ENCODE data around the gene DNMBP. TPM values are rescaled to one million over a fixed set of nuclear protein-coding genes. Genes with fewer than 3 reads are reported as not detected.

Gene DNMBP
- total and polyA plus RNA-seq, 2 experiments from 2014 or later: 13.9 to 18.2 TPM

DNA sequence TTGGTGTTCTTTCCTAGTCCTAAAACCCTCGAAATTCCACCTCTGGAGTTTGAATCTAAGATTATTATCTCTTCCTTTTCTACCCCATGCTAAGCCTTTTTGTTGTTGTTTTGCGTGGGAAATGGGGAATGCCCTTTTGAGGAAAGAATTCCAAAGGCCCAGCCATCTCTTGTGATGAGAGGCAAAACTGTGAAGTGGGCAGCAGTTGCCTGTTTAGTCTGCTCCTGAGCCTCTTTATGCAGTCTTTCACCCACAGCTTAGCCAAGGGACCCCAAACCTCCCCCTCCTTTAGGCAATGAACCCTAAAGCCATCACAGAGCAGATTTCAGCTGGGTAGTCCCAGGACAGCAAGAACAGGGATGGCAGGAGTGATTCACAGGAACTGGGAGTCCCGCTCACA, 95.5 kb downstream of the DNMBP start:
- no peaks in the 10 kb centered on the region for H3K9me2 ChIP-seq (replicated peaks; ENCODE audit: insufficient read depth)
- H3K4me2 ChIP-seq: peak overlapping the region; percentile 64
- H3K27ac ChIP-seq: peak overlapping the region; percentile 33
- no peak overlapping the region for H2AFZ ChIP-seq
- no peak overlapping the region for H3K4me3 ChIP-seq
- TF ChIP-seq, protein P1, sequence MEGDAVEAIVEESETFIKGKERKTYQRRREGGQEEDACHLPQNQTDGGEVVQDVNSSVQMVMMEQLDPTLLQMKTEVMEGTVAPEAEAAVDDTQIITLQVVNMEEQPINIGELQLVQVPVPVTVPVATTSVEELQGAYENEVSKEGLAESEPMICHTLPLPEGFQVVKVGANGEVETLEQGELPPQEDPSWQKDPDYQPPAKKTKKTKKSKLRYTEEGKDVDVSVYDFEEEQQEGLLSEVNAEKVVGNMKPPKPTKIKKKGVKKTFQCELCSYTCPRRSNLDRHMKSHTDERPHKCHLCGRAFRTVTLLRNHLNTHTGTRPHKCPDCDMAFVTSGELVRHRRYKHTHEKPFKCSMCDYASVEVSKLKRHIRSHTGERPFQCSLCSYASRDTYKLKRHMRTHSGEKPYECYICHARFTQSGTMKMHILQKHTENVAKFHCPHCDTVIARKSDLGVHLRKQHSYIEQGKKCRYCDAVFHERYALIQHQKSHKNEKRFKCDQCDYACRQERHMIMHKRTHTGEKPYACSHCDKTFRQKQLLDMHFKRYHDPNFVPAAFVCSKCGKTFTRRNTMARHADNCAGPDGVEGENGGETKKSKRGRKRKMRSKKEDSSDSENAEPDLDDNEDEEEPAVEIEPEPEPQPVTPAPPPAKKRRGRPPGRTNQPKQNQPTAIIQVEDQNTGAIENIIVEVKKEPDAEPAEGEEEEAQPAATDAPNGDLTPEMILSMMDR (IDR thresholded peaks at IDR 0.05; ENCODE audit: poor library complexity): no peak
- TF ChIP-seq EZH2 (IDR thresholded peaks at IDR 0.05; ENCODE audit: borderline replicate concordance) (no peak), EZH2phosphoT487 (IDR thresholded peaks at IDR 0.05; ENCODE audit: low read depth, severe bottlenecking, unreplicated experiment) (no peak)
- H4K20me1 ChIP-seq (ENCODE audit: insufficient read depth, poor library complexity, severe bottlenecking): peaks cover 7% of the 10 kb centered on the region
- DNase-seq (ENCODE audit: low spot score): no peak
- H3K4me1 ChIP-seq (ENCODE audit: insufficient read depth): peaks cover 19% of the 10 kb centered on the region
- no peaks in the 10 kb centered on the region for H3K9me3 ChIP-seq (ENCODE audit: low read depth)
- no peaks in the 10 kb centered on the region for H3K36me3 ChIP-seq (replicated peaks; ENCODE audit: insufficient read depth, low read depth)
- WGBS (ENCODE audit: low lambda C conversion rate, missing lambda C conversion rate): 55% methylated on average over 3 of the region's 3 CpGs
- peaks cover 93% of the 10 kb centered on the region for H3K79me2 ChIP-seq
- no peaks in the 10 kb centered on the region for H3K27me3 ChIP-seq

DNA sequence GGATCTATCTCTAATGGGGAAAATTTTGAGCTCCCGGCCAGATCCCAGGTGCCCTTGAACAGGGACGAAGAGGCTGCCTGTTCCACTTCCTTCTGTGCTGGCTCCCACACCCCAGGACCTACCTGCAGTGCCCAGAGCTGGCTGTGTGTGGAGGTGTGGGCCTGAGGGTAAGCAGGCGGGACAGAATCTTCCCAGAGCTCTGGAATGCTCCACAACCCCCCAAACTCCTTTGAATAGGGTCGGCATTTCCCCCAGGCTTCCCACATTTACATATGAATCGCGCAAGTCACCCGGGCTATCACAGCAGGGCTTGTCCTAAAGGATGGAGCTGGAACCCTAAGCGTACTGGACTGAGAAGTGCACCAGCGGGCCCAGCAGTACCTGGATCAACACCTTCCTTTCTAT, 95.9 kb downstream of the DNMBP start:
- H3K36me3 ChIP-seq (replicated peaks; ENCODE audit: insufficient read depth, low read depth): no peaks in the 10 kb centered on the region
- peak; percentile 45 for DNase-seq (ENCODE audit: low spot score)
- H3K9me3 ChIP-seq (ENCODE audit: low read depth): no peaks in the 10 kb centered on the region
- H3K4me2 ChIP-seq: peak overlapping the region; percentile 64
- whole genome bisulfite sequencing (ENCODE audit: low lambda C conversion rate, missing lambda C conversion rate): 34% methylated on average over 9 of the region's 9 CpGs
- peaks cover 93% of the 10 kb centered on the region for H3K79me2 ChIP-seq
- peak overlapping the region; percentile 33 for H3K27ac ChIP-seq
- no peaks in the 10 kb centered on the region for H3K9me2 ChIP-seq (replicated peaks; ENCODE audit: insufficient read depth)
- no peak overlapping the region for H2AFZ ChIP-seq
- H3K4me3 ChIP-seq: no peak overlapping the region
- H3K4me1 ChIP-seq (ENCODE audit: insufficient read depth): peaks cover 19% of the 10 kb centered on the region
- peaks cover 7% of the 10 kb centered on the region for H4K20me1 ChIP-seq (ENCODE audit: insufficient read depth, poor library complexity, severe bottlenecking)
- no peaks in the 10 kb centered on the region for H3K27me3 ChIP-seq
- TF ChIP-seq EZH2 (IDR thresholded peaks at IDR 0.05; ENCODE audit: borderline replicate concordance): no peak
- no peak for TF ChIP-seq EZH2phosphoT487 (IDR thresholded peaks at IDR 0.05; ENCODE audit: low read depth, severe bottlenecking, unreplicated experiment)
- TF ChIP-seq, protein P1 (IDR thresholded peaks at IDR 0.05; ENCODE audit: poor library complexity): peak; percentile 31

DNA sequence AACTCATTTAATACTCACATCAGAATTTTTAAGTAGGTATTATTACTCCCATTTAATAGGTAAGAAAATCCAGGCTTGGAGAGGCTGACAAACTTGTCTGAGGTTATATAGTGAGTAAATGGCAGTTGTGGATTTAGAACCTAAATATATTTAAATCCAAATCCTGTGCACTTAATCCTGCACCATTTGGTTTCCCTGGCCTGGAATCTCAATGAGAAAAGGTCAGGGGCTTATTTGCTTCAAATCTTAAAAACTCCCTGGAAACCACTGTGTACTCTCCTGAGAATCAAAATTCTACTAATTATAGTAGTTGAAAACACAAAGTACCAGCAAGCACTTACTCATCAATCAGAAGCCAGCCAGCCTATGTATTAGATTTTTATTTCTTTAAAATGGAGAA, 97.7 kb downstream of the DNMBP start:
- no peak overlapping the region for H3K4me2 ChIP-seq
- no peak for TF ChIP-seq EZH2 (IDR thresholded peaks at IDR 0.05; ENCODE audit: borderline replicate concordance)
- TF ChIP-seq, protein P1 (IDR thresholded peaks at IDR 0.05; ENCODE audit: poor library complexity): no peak
- H3K36me3 ChIP-seq (replicated peaks; ENCODE audit: insufficient read depth, low read depth): no peaks in the 10 kb centered on the region
- H4K20me1 ChIP-seq (ENCODE audit: insufficient read depth, poor library complexity, severe bottlenecking): peaks cover 7% of the 10 kb centered on the region
- H3K4me1 ChIP-seq (ENCODE audit: insufficient read depth): peaks cover 10% of the 10 kb centered on the region
- H3K9me2 ChIP-seq (replicated peaks; ENCODE audit: insufficient read depth): no peaks in the 10 kb centered on the region
- H3K27me3 ChIP-seq: no peaks in the 10 kb centered on the region
- no peak overlapping the region for H3K4me3 ChIP-seq
- DNase-seq (ENCODE audit: low spot score): no peak
- H2AFZ ChIP-seq: no peak overlapping the region
- peaks cover 80% of the 10 kb centered on the region for H3K79me2 ChIP-seq
- no peak overlapping the region for H3K27ac ChIP-seq
- no peaks in the 10 kb centered on the region for H3K9me3 ChIP-seq (ENCODE audit: low read depth)

DNA sequence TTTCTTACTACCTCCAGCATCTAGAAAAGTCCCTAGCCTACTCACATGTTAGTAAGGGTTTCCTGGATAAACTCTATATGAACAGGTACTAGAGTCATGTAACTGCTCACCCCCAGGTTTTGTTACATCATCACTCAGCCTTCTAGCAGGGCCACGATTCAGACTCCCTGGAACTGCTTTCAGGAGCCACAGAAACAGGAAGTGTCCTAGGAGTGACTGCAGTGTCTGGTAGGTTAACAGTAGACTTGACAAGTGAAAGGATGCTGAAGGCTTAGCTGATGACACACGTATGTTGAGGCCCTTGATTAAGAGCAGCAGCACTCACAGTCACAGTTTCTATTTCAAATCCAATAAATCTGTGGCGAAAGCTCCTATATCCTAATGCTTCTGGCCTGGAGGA, 101.2 kb downstream of the DNMBP start:
- no peak for DNase-seq (ENCODE audit: low spot score)
- Histone ChIP-seq H3K9me2 (replicated peaks; ENCODE audit: insufficient read depth) (no peaks in the 10 kb centered on the region), H3K27ac (no peak overlapping the region), H4K20me1 (ENCODE audit: insufficient read depth, poor library complexity, severe bottlenecking) (peaks cover 7% of the 10 kb centered on the region), H3K79me2 (peaks cover 49% of the 10 kb centered on the region), H3K4me1 (ENCODE audit: insufficient read depth) (peaks cover 1% of the 10 kb centered on the region), H3K4me2 (no peak overlapping the region), H3K4me3 (no peak overlapping the region), H3K9me3 (ENCODE audit: low read depth) (no peaks in the 10 kb centered on the region), H2AFZ (no peak overlapping the region), H3K27me3 (no peaks in the 10 kb centered on the region), H3K36me3 (replicated peaks; ENCODE audit: insufficient read depth, low read depth) (no peaks in the 10 kb centered on the region)
- TF ChIP-seq, protein P1 (IDR thresholded peaks at IDR 0.05; ENCODE audit: poor library complexity): no peak
- no peak for TF ChIP-seq EZH2phosphoT487 (IDR thresholded peaks at IDR 0.05; ENCODE audit: low read depth, severe bottlenecking, unreplicated experiment)
- TF ChIP-seq EZH2 (IDR thresholded peaks at IDR 0.05; ENCODE audit: borderline replicate concordance): no peak
- WGBS (ENCODE audit: low lambda C conversion rate, missing lambda C conversion rate): 82% methylated on average over 3 of the region's 3 CpGs

Measured in hepatocyte (in vitro differentiated cells).